ENCODE results near the gene TEP1.
"Not testable (repeated sequence)": the region's sequence is repeated elsewhere in the genome, so short reads cannot be mapped to it uniquely, and the experiment has no call there.

TEP1 gene

GRCh38 chr14:20455355-20456300, 42.3 kb upstream of the TEP1 start:
- peak overlapping the region; percentile 93 for H3K27ac ChIP-seq
- TF ChIP-seq ZFX (IDR thresholded peaks at IDR 0.05) (0 out of 2 replicates have a peak, but pooled peaks have one; percentile 7), CTCF (conservative IDR thresholded peaks at IDR 0.05) (no peak)

GRCh38 chr14:20454516-20455354, 41.4 kb upstream of the TEP1 start, which contains the start of the genes APEX1 and OSGEP:
Gene APEX1 (plus strand): TSS chr14:20455226. CDS start chr14:20455646, 420 bp downstream.
Gene OSGEP (minus strand): TSS chr14:20454812. CDS start chr14:20454683, 129 bp downstream.
- TF ChIP-seq ZFX (IDR thresholded peaks at IDR 0.05) = peak; percentile 42; the same call in 1 of the 2 replicates
- no peak for TF ChIP-seq CTCF (conservative IDR thresholded peaks at IDR 0.05)
- H3K27ac ChIP-seq = peak within 1 kb of the TSS; percentile 93

- not testable (repeated sequence) for H3K27ac ChIP-seq
Observed at GRCh38 chr14:20452831-20453230, 39.5 kb upstream of the TEP1 start.

GRCh38 chr14:20446889-20447288, 33.6 kb upstream of the TEP1 start:
- no peak overlapping the region for H3K27ac ChIP-seq

GRCh38 chr14:20443650-20444049, 30.3 kb upstream of the TEP1 start:
- H3K27ac ChIP-seq = not testable (repeated sequence)

More at GRCh38 chr14:20446889-20447288, 33.6 kb upstream of the TEP1 start:
- no peak for TF ChIP-seq CTCF (conservative IDR thresholded peaks at IDR 0.05)
- TF ChIP-seq ZFX (IDR thresholded peaks at IDR 0.05) = no peak

- no peak overlapping the region for H3K27ac ChIP-seq
- TF ChIP-seq ZFX (IDR thresholded peaks at IDR 0.05) (no peak), CTCF (conservative IDR thresholded peaks at IDR 0.05) (no peak)
Observed at GRCh38 chr14:20441461-20441860, 28.2 kb upstream of the TEP1 start.

- no peak overlapping the region for H3K27ac ChIP-seq
- TF ChIP-seq ZFX (IDR thresholded peaks at IDR 0.05) = no peak
- no peak for TF ChIP-seq CTCF (conservative IDR thresholded peaks at IDR 0.05)
Observed at GRCh38 chr14:20440882-20441281, 27.6 kb upstream of the TEP1 start.

GRCh38 chr14:20440465-20440864, 27.2 kb upstream of the TEP1 start:
- no peak for TF ChIP-seq ZFX (IDR thresholded peaks at IDR 0.05)
- no peak for TF ChIP-seq CTCF (conservative IDR thresholded peaks at IDR 0.05)
- no peak overlapping the region for H3K27ac ChIP-seq

All from C4-2B (cell line).